HL-60/S4 (cell line): ENCODE measurements around the gene ZNF497.
"Not testable (repeated sequence)": the region's sequence is repeated elsewhere in the genome, so short reads cannot be mapped to it uniquely, and the experiment has no call there.

Experiments
- in situ Hi-C: fragments of 300-500 bp; cut with MboI; formaldehyde crosslinking; loops from 2 replicates; pipeline ENCODE4 v1.14.3; 2022; ENCODE audit warnings: low sequenced_read_pairs

ZNF497 gene

DNA sequence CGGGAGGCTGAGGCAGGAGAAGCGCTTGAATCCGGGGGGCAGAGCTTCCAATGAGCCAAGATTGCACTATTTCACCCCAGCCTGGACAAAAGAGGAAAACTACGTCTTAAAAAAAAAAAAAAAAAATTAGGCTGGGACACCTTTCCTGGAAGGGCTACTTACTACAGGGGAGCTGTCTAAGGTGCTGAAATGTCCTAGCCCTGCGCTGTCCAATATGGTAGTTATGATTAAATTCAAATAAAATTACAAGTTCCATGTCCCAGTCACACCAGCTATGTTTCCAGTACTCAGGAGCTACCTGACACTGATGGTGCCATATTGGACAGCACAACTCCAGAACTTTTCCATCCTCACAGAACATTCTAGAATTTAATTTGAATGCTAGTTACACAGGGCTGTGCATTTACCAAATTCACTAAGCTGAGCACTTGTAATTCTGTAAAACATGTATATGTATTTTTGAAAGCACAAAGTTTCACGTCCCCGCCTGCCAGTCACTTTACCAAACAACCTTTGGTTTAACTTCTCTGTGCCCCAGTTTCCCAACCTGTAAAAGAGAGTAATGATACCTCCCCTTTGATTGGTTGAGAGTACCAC, 45.0 kb downstream of the ZNF497 start:
- in situ Hi-C loops = no loop called here

DNA sequence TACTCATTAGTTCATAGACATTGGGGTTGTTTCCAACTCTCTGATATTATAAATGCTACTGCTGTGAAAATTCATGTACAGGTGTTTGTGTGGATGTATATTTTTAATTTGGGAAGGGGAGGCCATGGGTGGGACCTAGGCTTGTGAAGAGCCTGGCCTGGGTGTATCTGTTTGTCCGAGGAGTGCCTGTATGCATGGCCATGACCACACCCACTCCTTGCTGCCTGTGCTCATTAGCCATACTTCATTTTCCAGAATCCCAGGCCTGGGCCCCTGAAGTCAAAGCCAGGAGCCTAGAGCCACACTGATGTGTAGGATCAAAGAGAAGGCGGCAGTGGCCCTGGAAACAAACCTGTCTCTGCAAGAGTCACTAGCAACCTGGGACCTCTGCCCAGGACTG, 47.0 kb downstream of the ZNF497 start:
- in situ Hi-C loops = no loop called here

DNA sequence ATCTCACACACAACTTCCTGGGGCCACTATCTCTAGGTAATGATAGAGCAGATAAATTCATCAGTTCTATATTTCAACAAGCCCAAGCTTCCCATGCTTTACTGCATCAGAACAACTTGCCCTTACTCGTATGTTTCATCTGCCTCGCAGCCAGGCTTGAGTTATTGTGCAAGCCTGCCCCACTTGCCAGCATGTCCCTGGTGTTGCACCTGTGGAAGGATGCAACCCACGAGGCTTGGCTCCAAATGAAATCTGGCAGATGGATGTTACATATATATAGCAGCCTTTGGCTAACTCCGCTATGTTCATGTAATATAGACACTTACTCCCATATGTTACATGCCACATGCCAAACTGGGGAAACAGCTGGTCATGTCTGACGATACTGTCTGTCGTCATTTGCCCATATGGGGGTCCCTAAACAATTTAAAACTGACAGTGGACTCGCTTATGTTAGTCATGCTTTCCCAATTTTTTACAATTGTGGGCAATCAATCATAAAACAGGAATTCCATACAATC, 51.1 kb downstream of the ZNF497 start:
- in situ Hi-C loops = no loop called here

DNA sequence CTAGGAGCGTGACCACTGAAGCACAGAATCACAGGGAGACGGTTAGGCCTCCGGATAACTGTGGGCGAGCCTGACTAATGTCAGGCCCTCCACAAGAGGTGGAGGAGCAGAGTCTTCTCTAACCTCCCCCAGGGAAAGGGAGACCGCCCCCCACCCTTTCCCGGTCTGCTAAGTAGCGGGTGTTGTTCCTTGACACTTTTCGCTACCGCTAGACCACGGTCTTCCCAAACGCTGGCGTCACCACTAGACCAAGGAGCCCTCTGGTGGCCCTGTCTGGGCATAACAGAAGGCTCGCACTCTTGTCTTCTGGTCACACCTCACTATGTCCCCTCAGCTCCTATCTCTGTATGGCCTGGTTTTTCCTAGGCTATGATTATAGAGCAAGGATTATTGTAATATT, 51.9 kb downstream of the ZNF497 start:
- in situ Hi-C loops = not testable (repeated sequence)

DNA sequence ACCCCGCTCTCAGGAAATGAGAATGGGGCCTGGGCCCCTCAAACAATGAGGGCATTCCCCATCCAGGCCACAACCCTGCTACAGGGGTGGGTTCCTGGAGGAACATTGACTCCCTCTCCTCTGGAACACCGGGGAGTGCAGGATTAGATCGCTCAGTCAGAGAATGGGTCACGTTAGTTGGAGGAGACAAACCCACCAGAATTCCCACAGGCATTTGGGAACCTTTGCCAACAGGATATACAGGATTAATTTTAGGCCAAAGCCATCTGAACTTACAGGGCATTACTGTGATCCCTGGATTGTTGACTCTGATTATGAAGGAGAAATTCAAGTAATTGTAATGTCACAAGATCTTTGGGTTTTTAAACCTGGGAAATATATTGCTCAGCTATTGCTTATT, 54.8 kb downstream of the ZNF497 start:
- in situ Hi-C loops = no loop called here

DNA sequence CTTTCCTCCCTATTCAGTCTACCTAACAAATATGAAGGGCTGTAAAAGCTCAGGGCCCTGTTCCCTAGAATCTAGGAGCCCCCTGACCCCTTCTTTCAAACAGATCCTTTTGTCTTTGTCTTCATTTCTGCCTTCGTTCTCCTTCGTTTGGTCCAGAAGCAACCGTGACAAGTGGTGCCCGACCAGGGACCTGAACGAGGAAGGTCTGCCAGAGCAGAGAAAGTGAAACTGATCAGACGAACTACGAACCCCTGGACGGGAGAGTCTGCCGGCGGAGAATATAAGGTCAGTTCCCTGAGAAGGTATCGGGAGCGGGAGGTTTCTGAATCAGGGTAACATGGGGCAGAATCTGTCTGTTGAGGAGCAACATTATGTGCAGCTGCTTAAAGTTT, 56.6 kb downstream of the ZNF497 start:
- in situ Hi-C loops = no loop called here

DNA sequence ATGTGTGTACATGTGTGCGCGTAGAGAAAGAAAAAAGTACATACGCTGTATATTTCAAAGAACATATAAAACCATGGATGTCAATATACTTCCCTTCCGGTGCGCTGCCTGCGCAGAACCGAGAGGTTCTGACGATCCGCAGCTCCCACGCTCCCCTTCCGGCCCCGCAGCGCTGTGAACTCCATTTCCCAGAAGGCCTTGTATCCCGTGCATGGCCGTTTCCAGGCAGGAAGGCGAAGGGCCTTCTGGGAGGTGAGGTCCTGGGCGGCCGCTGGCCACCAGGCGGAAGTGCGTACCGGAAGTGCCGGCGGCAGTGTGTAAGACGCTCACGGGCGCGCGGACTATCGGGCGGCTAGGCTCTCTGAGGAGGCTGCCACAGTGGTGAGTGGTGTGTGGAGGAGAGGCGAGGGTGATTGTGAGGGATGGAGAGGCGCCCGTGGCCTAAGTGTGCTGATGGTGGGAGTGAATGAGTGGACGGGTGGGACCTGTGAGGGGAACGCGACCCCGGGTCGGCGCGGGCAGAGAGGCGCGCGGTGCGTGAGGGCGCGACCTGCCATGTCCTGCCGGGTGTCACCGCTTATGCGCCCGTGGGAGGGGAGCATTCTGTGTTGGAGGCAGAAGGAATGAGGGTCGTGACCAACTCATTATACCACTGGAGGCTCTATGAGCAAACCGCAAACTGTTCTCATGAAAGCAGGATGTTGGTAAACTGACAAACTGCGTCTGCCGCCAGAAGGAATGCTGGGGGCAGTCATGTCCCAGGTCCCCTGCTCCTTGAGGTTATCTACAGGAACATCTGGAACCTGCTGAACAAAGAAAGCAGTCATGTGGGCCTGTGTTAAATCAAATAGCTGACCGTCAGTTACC, 57.3 kb downstream of the ZNF497 start, which contains the start of gene ERVK3-1:
ERVK3-1 (plus strand) TSS at position 313 of the 867 bp plus-strand sequence. CDS start 6,792 bp downstream, outside the sequence.
- in situ Hi-C loops = no loop called here

DNA sequence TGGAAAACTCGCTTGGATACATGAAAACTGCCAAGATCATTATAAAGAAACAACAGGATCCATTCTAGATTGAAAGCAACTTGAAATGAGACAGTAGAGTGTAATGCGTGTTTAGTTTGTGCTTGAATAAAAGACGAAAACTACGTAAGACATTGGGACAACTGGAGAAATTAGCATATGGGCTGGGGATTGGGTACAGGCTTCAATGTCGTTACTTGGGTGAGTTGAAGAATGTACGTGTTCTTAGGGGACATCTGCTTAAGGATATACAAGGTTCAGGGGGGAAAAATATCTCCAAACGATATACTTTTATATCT, 57.8 kb downstream of the ZNF497 start:
- in situ Hi-C loops = no loop called here
